ENCODE measurements around the gene KCTD1. TPM values are rescaled to one million over a fixed set of nuclear protein-coding genes. Genes with fewer than 3 reads are reported as not detected.

The KCTD1 gene
- total and polyA plus RNA-seq, 10 of the 15 experiments (the other 5 are each of a cell fraction or from before 2014, with no cell fraction given): 1.5 to 13.4 (median 5.5) TPM

DNA sequence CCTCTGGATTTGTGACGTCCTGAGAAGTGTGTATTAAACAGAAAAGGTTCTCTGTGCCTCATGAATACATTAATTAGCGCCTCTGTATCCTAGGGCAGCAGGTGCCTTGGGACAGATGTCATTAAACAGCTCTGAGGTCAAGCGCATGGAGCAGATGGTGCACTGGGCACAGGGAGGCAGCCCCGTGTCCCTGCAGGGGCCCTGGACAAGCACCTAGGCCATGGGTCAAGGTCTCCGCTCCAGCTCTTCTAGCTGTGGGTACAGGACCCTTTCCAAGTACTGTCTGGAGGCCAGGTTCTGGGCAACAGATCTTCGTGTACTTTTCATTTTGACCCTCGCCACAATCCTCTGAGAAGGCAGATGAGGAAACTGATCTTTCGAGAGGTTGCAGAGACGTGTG is 126.4 kb downstream of the KCTD1 start (continued):
- TF ChIP-seq, protein P1, sequence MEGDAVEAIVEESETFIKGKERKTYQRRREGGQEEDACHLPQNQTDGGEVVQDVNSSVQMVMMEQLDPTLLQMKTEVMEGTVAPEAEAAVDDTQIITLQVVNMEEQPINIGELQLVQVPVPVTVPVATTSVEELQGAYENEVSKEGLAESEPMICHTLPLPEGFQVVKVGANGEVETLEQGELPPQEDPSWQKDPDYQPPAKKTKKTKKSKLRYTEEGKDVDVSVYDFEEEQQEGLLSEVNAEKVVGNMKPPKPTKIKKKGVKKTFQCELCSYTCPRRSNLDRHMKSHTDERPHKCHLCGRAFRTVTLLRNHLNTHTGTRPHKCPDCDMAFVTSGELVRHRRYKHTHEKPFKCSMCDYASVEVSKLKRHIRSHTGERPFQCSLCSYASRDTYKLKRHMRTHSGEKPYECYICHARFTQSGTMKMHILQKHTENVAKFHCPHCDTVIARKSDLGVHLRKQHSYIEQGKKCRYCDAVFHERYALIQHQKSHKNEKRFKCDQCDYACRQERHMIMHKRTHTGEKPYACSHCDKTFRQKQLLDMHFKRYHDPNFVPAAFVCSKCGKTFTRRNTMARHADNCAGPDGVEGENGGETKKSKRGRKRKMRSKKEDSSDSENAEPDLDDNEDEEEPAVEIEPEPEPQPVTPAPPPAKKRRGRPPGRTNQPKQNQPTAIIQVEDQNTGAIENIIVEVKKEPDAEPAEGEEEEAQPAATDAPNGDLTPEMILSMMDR (IDR thresholded peaks at IDR 0.05 in 2 of 3, conservative IDR thresholded peaks at IDR 0.05 in 1 of 3; ENCODE audit: control insufficient read depth in 2 of 3, extremely low read depth in 1 of 3, insufficient read depth in 1 of 3, low read depth in 3 of 3, low read length in 3 of 3): no peak
- TF ChIP-seq CBX3 (IDR thresholded peaks at IDR 0.05; ENCODE audit: borderline replicate concordance, low read depth): no peak
- no peak for TF ChIP-seq SMAD1 (IDR thresholded peaks at IDR 0.05; ENCODE audit: low read depth, partially characterized antibody)

DNA sequence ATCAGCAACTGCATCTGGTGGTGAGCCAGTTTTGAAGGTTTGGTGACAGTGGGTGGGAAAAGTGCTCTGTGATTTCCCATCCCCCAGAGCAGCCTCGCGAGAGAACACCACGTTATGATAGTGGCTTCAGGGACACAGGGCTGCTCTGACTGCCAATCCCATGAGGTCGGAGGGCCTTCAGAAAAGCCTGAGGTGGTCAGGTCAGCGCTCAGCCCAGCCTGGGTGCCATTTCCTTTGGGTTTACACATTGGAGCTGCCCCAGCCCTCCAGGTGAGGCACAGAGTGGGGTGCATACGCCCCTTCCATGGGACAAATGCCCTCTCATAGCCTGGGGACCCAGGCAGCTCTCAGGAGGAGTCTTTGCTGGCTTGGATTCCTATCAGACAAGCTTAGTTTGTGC is 126.8 kb downstream of the KCTD1 start:
- DNase-seq (ENCODE audit: low read depth, low spot score) (no peak), ATAC-seq (no peak), FAIRE-seq (no peak)
- POLR2A ChIA-PET: no interaction called here
- no TSS peak for BruUV-seq (replicated peaks)
- Histone ChIP-seq H3K4me1 (ENCODE audit: control insufficient read depth, insufficient read depth, low read length) (peaks cover 27% of the 10 kb centered on the region), H4K20me1 (ENCODE audit: control insufficient read depth, insufficient read depth) (no peaks in the 10 kb centered on the region), H3K9me3 (replicated peaks; ENCODE audit: control insufficient read depth, insufficient read depth, low read length) (no peaks in the 10 kb centered on the region), H3K79me2 (ENCODE audit: control insufficient read depth, insufficient read depth, low read length) (no peaks in the 10 kb centered on the region), H3K4me3 (no peak overlapping the region), H3K27me3 (replicated peaks in 1 of 2; ENCODE audit: control insufficient read depth in 2 of 2, insufficient read depth in 2 of 2, low read length in 1 of 2) (no peaks in the 10 kb centered on the region), H3K4me2 (ENCODE audit: control insufficient read depth, insufficient read depth) (no peak overlapping the region), H3K36me3 (ENCODE audit: control insufficient read depth in 2 of 2, insufficient read depth in 2 of 2, low read length in 1 of 2) (no peaks in the 10 kb centered on the region), H3K27ac (ENCODE audit: control insufficient read depth, insufficient read depth) (no peak overlapping the region), H3K9ac (ENCODE audit: control insufficient read depth, insufficient read depth, low read length) (no peak overlapping the region), H2AFZ (ENCODE audit: control insufficient read depth, low read depth, low read length) (no peak overlapping the region)
- RAD21 ChIA-PET (ENCODE audit: unreplicated experiment): interaction anchor here (0.7 to 1.3 kb wide), 2 partner anchors 16 to 37 kb away, joined by 3 read pairs; no protein-coding TSS in a partner anchor
- WGBS (ENCODE audit: insufficient coverage, insufficient replicate concordance, low lambda C conversion rate, missing lambda C conversion rate): 87% methylated on average over 6 of the region's 6 CpGs
- in situ Hi-C loops (cut with MboI) (loop anchor here (25.0 kb wide), 1 partner anchor 566 kb away; no protein-coding TSS in a partner anchor), intact Hi-C loops (cut with micrococcal nuclease; ENCODE audit: unreplicated experiment) (no loop called here)
- TF ChIP-seq, protein P2, sequence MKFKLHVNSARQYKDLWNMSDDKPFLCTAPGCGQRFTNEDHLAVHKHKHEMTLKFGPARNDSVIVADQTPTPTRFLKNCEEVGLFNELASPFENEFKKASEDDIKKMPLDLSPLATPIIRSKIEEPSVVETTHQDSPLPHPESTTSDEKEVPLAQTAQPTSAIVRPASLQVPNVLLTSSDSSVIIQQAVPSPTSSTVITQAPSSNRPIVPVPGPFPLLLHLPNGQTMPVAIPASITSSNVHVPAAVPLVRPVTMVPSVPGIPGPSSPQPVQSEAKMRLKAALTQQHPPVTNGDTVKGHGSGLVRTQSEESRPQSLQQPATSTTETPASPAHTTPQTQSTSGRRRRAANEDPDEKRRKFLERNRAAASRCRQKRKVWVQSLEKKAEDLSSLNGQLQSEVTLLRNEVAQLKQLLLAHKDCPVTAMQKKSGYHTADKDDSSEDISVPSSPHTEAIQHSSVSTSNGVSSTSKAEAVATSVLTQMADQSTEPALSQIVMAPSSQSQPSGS (IDR thresholded peaks at IDR 0.05; ENCODE audit: low read length): no peak
- TF ChIP-seq CREB1 (IDR thresholded peaks at IDR 0.05; ENCODE audit: low read depth): no peak
- TF ChIP-seq BMI1 (IDR thresholded peaks at IDR 0.05; ENCODE audit: borderline replicate concordance): no peak
- TF ChIP-seq JUND (IDR thresholded peaks at IDR 0.05; ENCODE audit: low read depth, low read length): no peak
- TF ChIP-seq ZNF274 (IDR thresholded peaks at IDR 0.05; ENCODE audit: insufficient read depth, insufficient read length): no peak
- CTCF ChIA-PET: interaction anchor here (0.5 to 3.4 kb wide), 5 partner anchors 8 to 113 kb away, joined by 3 to 14 read pairs (median 3); no protein-coding TSS in a partner anchor
- SMC1A ChIA-PET (ENCODE audit: uncharacterized antibody, unreplicated experiment): interaction anchor here (0.7 to 1.0 kb wide), 3 partner anchors 10 to 35 kb away, joined by 3 read pairs; no protein-coding TSS in a partner anchor
